Breast epithelium (tissue), 3 donors: Measurements from ENCODE around the gene HRK.

Experiments
- CTCF ChIP-seq, 3 donors: fragments of 450-650 bp; IDR thresholded peaks; one replicate each; pipeline ENCODE4 v1.5.1; 2016 to 2017; ENCODE audit warnings: antibody characterized with exemption in 3 of 3, mild to moderate bottlenecking in 3 of 3, moderate library complexity in 3 of 3
- POLR2AphosphoS5 ChIP-seq, 3 donors: sonication (generic); formaldehyde crosslinking; IDR thresholded peaks; one replicate each; pipeline ENCODE4 v1.6.1; 2017; ENCODE audit warnings: antibody characterized with exemption in 3 of 3

DNA sequence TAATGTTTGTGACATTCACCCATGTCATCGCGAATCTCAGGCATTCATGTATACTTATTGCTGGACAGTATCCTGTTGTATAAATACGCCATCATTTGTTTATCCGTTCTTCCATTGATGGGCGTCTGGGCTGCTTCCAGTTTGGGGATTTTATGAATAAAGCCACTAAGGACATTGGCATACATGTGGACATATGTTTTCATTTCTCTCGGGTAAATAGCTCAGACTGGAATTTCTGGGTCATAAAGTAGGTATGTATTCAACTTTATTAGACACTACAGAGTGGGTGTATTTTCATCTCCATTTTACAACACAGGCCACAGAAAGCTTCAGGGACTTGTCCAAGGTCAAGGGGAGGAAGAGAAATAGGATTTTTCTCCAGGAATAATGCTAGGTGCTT is 48.9 kb downstream of the HRK start:
- TF ChIP-seq CTCF (IDR thresholded peaks at IDR 0.05): no peak
- no peak for TF ChIP-seq POLR2AphosphoS5 (IDR thresholded peaks at IDR 0.05)
